ENCODE measurements around the gene BST2. TPM values are rescaled to one million over a fixed set of nuclear protein-coding genes. Genes with fewer than 3 reads are reported as not detected.
A peak's percentile ranks its signal among the peaks of the same experiment; 100 is the strongest.

The BST2 gene
- total and polyA plus RNA-seq, 9 of the 15 experiments (the other 6 are each of a cell fraction or from before 2014, with no cell fraction given): 11.2 to 232 (median 151) TPM

GRCh38 chr19:17424743-17425365 lies 19.4 kb upstream of the BST2 start:
- Histone ChIP-seq H3K27ac (ENCODE audit: extremely low read depth, low read depth, low read length) (no peak overlapping the region), H3K9me3 (replicated peaks; ENCODE audit: control insufficient read depth, insufficient read depth, low read depth, low read length) (no peaks in the 10 kb centered on the region), H3K9me1 (ENCODE audit: control insufficient read depth, insufficient read depth, low read length) (no peaks in the 10 kb centered on the region), H2AFZ (ENCODE audit: low read depth, low read length) (no peak overlapping the region), H3K36me3 (ENCODE audit: control insufficient read depth, insufficient read depth, low read length) (0 out of 3 replicates have a peak, but pooled peaks cover 4% of the 10 kb centered on the region), H3K9ac (ENCODE audit: insufficient read depth in 1 of 2, low read depth in 2 of 2, low read length in 2 of 2) (peak overlapping the region in 1 of 2 experiments; percentile 64; a peak in 1 of 4 replicates), H4K20me1 (replicated peaks; ENCODE audit: control insufficient read depth, insufficient read depth, low read length) (no peaks in the 10 kb centered on the region), H3K79me2 (ENCODE audit: control insufficient read depth, insufficient read depth, low read length) (peaks cover 6% of the 10 kb centered on the region; the same call in 2 of the 3 replicates), H3K27me3 (ENCODE audit: control insufficient read depth in 2 of 2, insufficient read depth in 2 of 2, low read length in 2 of 2) (no peaks in the 10 kb centered on the region), H3K4me3 (no peak overlapping the region), H3K4me2 (ENCODE audit: insufficient read depth, low read length) (peak overlapping the region; percentile 52), H3K4me1 (replicated peaks in 1 of 2; ENCODE audit: control insufficient read depth in 2 of 2, insufficient read depth in 2 of 2, low read length in 2 of 2) (peaks cover 3 to 36% of the 10 kb centered on the region in 2 experiments; a peak in 3 of 5 replicates)
- POLR2A ChIA-PET: interaction anchor here (0.6 kb wide), 1 partner anchor 436 kb away, joined by 3 read pairs; no protein-coding TSS in a partner anchor
- DNase-seq (ENCODE audit: extremely low read depth in 1 of 4, low spot score in 3 of 4): peak; percentile 90 to 96 (median 92)
- ATAC-seq: peak; percentile 97
- BruUV-seq (replicated peaks): no TSS peak
- in situ Hi-C loops (cut with MboI) (no loop called here), intact Hi-C loops (cut with micrococcal nuclease) (no loop called here)
- WGBS (ENCODE audit: insufficient coverage, low coverage, missing lambda C conversion rate): 19% methylated on average over 15 of the region's 27 CpGs
- FAIRE-seq: peak; percentile 93
- CTCF ChIA-PET (ENCODE audit: low intra/inter-chr PET ratio): interaction anchor here (0.6 to 1.1 kb wide), 2 partner anchors 9 to 72 kb away, joined by 3 to 5 read pairs; no protein-coding TSS in a partner anchor
- TF ChIP-seq CUX1 (CRISPR knock-in tag; IDR thresholded peaks at IDR 0.05): no peak
- TF ChIP-seq FOXP4 (CRISPR knock-in tag; IDR thresholded peaks at IDR 0.05; ENCODE audit: borderline replicate concordance): no peak
- peak; percentile 92 for TF ChIP-seq ZNF740 (CRISPR knock-in tag; IDR thresholded peaks at IDR 0.05)
- TF ChIP-seq ZNF740 (tag; IDR thresholded peaks at IDR 0.05): peak in 1 of 2 experiments; percentile 86; a peak in 2 of 4 replicates
- peak; percentile 49; the same call in 1 of the 2 replicates for TF ChIP-seq KLF13 (tag; IDR thresholded peaks at IDR 0.05; ENCODE audit: borderline replicate concordance, low read depth)
- peak; percentile 76; the same call in 1 of the 2 replicates for TF ChIP-seq CREM (IDR thresholded peaks at IDR 0.05; ENCODE audit: low read depth)
- TF ChIP-seq SP1 (CRISPR knock-in tag; IDR thresholded peaks at IDR 0.05): peak; percentile 70
- peak; percentile 19 for TF ChIP-seq ZFP36 (IDR thresholded peaks at IDR 0.05; ENCODE audit: low read depth, low read length, partially characterized antibody)
- 0 out of 2 replicates have a peak, but pooled peaks have one; percentile 33 for TF ChIP-seq ETS1 (conservative IDR thresholded peaks at IDR 0.05; ENCODE audit: control insufficient read depth, low read depth, low read length)
- TF ChIP-seq ZBTB7A (IDR thresholded peaks at IDR 0.05; ENCODE audit: borderline replicate concordance, control insufficient read depth, low read depth, low read length): peak; percentile 98
